ENCODE measurements around the gene SF1. TPM values are rescaled to one million over a fixed set of nuclear protein-coding genes. Genes with fewer than 3 reads are reported as not detected.

The SF1 gene
- total and polyA plus RNA-seq, 4 experiments from 2014 or later = 48.3 to 832 (median 481) TPM

GRCh38 chr11:64758330-64759079 lies 19.8 kb downstream of the SF1 start:
- intact Hi-C loops (cut with micrococcal nuclease) = no loop called here
- ChIA-PET CTCF (ENCODE audit: partially characterized antibody) (interaction anchor here (2.3 to 7.6 kb wide), 2 partner anchors 9 to 14 kb away, joined by 7 to 135 read pairs; partner anchors contain the start of gene RASGRP2), POLR2A (ENCODE audit: partially characterized antibody) (interaction anchor here (1.1 to 33.1 kb wide), 4 partner anchors 9 to 52 kb away, joined by 3 to 1500 read pairs (median 949); partner anchors contain the start of genes MEN1, PYGM, RASGRP2 and SF1)
- H3K27me3 Mint-ChIP-seq = no peaks in the 10 kb centered on the region
- peak overlapping the region in 2 of 7 donors; percentile 46 to 91 for H3K27ac Mint-ChIP-seq
- Histone ChIP-seq H3K9me3 (ENCODE audit: control insufficient read depth in 1 of 2, low read length in 2 of 2) (no peaks in the 10 kb centered on the region), H3K27ac (ENCODE audit: low read depth, low read length) (no peak overlapping the region), H3K36me3 (ENCODE audit: insufficient read depth, low read length) (peaks cover 13% of the 10 kb centered on the region), H3K4me1 (ENCODE audit: insufficient read depth, low read length) (peaks cover 42% of the 10 kb centered on the region), H3K4me3 (ENCODE audit: low read length in 2 of 2) (no peak overlapping the region), H3K27me3 (ENCODE audit: insufficient read depth, low read length) (no peaks in the 10 kb centered on the region)
- peaks cover 0 to 19% (median 0%) of the 10 kb centered on the region in 8 donors for H3K9me3 Mint-ChIP-seq
- peaks cover 16 to 24% of the 10 kb centered on the region in 2 donors for H3K36me3 Mint-ChIP-seq
- no peak overlapping the region for H3K4me3 Mint-ChIP-seq
- DNase-seq = peak in 1 of 5 donors; percentile 25
- peaks cover 26 to 56% (median 38%) of the 10 kb centered on the region in 4 donors for H3K4me1 Mint-ChIP-seq

- Mint-ChIP-seq H3K36me3 (peaks cover 11 to 22% of the 10 kb centered on the region in 2 donors), H3K27me3 (no peaks in the 10 kb centered on the region), H3K27ac (peak overlapping the region in 4 of 7 donors; percentile 32 to 72 (median 52)), H3K9me3 (peaks cover 0 to 15% (median 0%) of the 10 kb centered on the region in 8 donors), H3K4me3 (no peak overlapping the region), H3K4me1 (peaks cover 22 to 51% (median 31%) of the 10 kb centered on the region in 4 donors)
- POLR2A ChIA-PET (ENCODE audit: partially characterized antibody) = interaction anchor here (26.2 to 33.1 kb wide), 2 partner anchors 10 to 12 kb away, joined by 1500 read pairs; partner anchors contain the start of genes PYGM, RASGRP2 and SF1
- H3K36me3 ChIP-seq (ENCODE audit: insufficient read depth, low read length) = peaks cover 6% of the 10 kb centered on the region
- CTCF ChIA-PET (ENCODE audit: partially characterized antibody) = interaction anchor here (1.3 to 2.3 kb wide), 3 partner anchors 10 to 13 kb away, joined by 3 to 7 read pairs (median 3); no protein-coding TSS in a partner anchor
- DNase-seq = peak in 1 of 5 donors; percentile 31
- H3K27ac ChIP-seq (ENCODE audit: low read depth, low read length) = no peak overlapping the region
- intact Hi-C loops (cut with micrococcal nuclease) = no loop called here
- H3K27me3 ChIP-seq (ENCODE audit: insufficient read depth, low read length) = no peaks in the 10 kb centered on the region
- H3K9me3 ChIP-seq (ENCODE audit: control insufficient read depth in 1 of 2, low read length in 2 of 2) = no peaks in the 10 kb centered on the region
- peaks cover 35% of the 10 kb centered on the region for H3K4me1 ChIP-seq (ENCODE audit: insufficient read depth, low read length)
- H3K4me3 ChIP-seq (ENCODE audit: low read length in 2 of 2) = no peak overlapping the region
These were observed 20.6 kb downstream of the SF1 start for GRCh38 chr11:64757549-64758329.

GRCh38 chr11:64755681-64756361 lies 22.5 kb downstream of the SF1 start:
- H3K27me3 ChIP-seq (ENCODE audit: insufficient read depth, low read length) = no peaks in the 10 kb centered on the region
- Mint-ChIP-seq H3K27ac (peak overlapping the region in 3 of 7 donors; percentile 12 to 63 (median 38)), H3K4me3 (no peak overlapping the region), H3K4me1 (peaks cover 16 to 50% (median 21%) of the 10 kb centered on the region in 4 donors), H3K36me3 (peaks cover 13 to 24% of the 10 kb centered on the region in 2 donors), H3K27me3 (no peaks in the 10 kb centered on the region), H3K9me3 (peaks cover 0 to 7% (median 0%) of the 10 kb centered on the region in 8 donors)
- H3K4me1 ChIP-seq (ENCODE audit: insufficient read depth, low read length) = peaks cover 20% of the 10 kb centered on the region
- CTCF ChIA-PET (ENCODE audit: partially characterized antibody) = no interaction called here
- H3K9me3 ChIP-seq (ENCODE audit: control insufficient read depth in 1 of 2, low read length in 2 of 2) = no peaks in the 10 kb centered on the region
- POLR2A ChIA-PET (ENCODE audit: partially characterized antibody) = interaction anchor here (26.2 to 33.1 kb wide), 2 partner anchors 10 to 11 kb away, joined by 1500 read pairs; partner anchors contain the start of genes PYGM, RASGRP2 and SF1
- no peak overlapping the region for H3K4me3 ChIP-seq (ENCODE audit: low read length in 2 of 2)
- H3K27ac ChIP-seq (ENCODE audit: low read depth, low read length) = no peak overlapping the region
- H3K36me3 ChIP-seq (ENCODE audit: insufficient read depth, low read length) = no peaks in the 10 kb centered on the region
- intact Hi-C loops (cut with micrococcal nuclease) = no loop called here
- DNase-seq = peak in 1 of 5 donors; percentile 37

GRCh38 chr11:64754919-64755662 lies 23.3 kb downstream of the SF1 start:
- H3K4me1 Mint-ChIP-seq = peaks cover 16 to 50% (median 22%) of the 10 kb centered on the region in 4 donors
- peaks cover 16 to 29% of the 10 kb centered on the region in 2 donors for H3K36me3 Mint-ChIP-seq
- H3K9me3 Mint-ChIP-seq = peaks cover 0 to 7% (median 0%) of the 10 kb centered on the region in 8 donors
- H3K4me3 Mint-ChIP-seq = no peak overlapping the region
- CTCF ChIA-PET (ENCODE audit: partially characterized antibody) = no interaction called here
- H3K9me3 ChIP-seq (ENCODE audit: control insufficient read depth in 1 of 2, low read length in 2 of 2) = no peaks in the 10 kb centered on the region
- H3K36me3 ChIP-seq (ENCODE audit: insufficient read depth, low read length) = no peaks in the 10 kb centered on the region
- DNase-seq = peak in 1 of 5 donors; percentile 27
- peak overlapping the region in 1 of 7 donors; percentile 38 for H3K27ac Mint-ChIP-seq
- intact Hi-C loops (cut with micrococcal nuclease) = no loop called here
- no peaks in the 10 kb centered on the region for H3K27me3 ChIP-seq (ENCODE audit: insufficient read depth, low read length)
- peaks cover 13% of the 10 kb centered on the region for H3K4me1 ChIP-seq (ENCODE audit: insufficient read depth, low read length)
- H3K27ac ChIP-seq (ENCODE audit: low read depth, low read length) = no peak overlapping the region
- H3K27me3 Mint-ChIP-seq = no peaks in the 10 kb centered on the region
- POLR2A ChIA-PET (ENCODE audit: partially characterized antibody) = interaction anchor here (26.2 to 33.1 kb wide), 2 partner anchors 10 to 12 kb away, joined by 1500 read pairs; partner anchors contain the start of genes PYGM, RASGRP2 and SF1
- no peak overlapping the region for H3K4me3 ChIP-seq (ENCODE audit: low read length in 2 of 2)

GRCh38 chr11:64754124-64754918 lies 24.0 kb downstream of the SF1 start:
- Histone ChIP-seq H3K36me3 (ENCODE audit: insufficient read depth, low read length) (no peaks in the 10 kb centered on the region), H3K9me3 (ENCODE audit: control insufficient read depth in 1 of 2, low read length in 2 of 2) (no peaks in the 10 kb centered on the region), H3K4me1 (ENCODE audit: insufficient read depth, low read length) (peaks cover 6% of the 10 kb centered on the region), H3K27ac (ENCODE audit: low read depth, low read length) (no peak overlapping the region), H3K4me3 (ENCODE audit: low read length in 2 of 2) (no peak overlapping the region), H3K27me3 (ENCODE audit: insufficient read depth, low read length) (no peaks in the 10 kb centered on the region)
- Mint-ChIP-seq H3K4me3 (no peak overlapping the region), H3K36me3 (peaks cover 16 to 30% of the 10 kb centered on the region in 2 donors), H3K9me3 (peaks cover 0 to 7% (median 0%) of the 10 kb centered on the region in 8 donors), H3K27me3 (no peaks in the 10 kb centered on the region), H3K27ac (peak overlapping the region in 1 of 7 donors; percentile 9), H3K4me1 (peaks cover 17 to 43% (median 20%) of the 10 kb centered on the region in 4 donors)
- peak in 1 of 5 donors; percentile 31 for DNase-seq
- intact Hi-C loops (cut with micrococcal nuclease) = no loop called here
- CTCF ChIA-PET (ENCODE audit: partially characterized antibody) = interaction anchor here (2.7 kb wide), 1 partner anchor 11 kb away, joined by 10 read pairs; the partner anchor contains the start of gene RASGRP2
- POLR2A ChIA-PET (ENCODE audit: partially characterized antibody) = interaction anchor here (26.2 to 33.1 kb wide), 2 partner anchors 9 to 13 kb away, joined by 1500 read pairs; partner anchors contain the start of genes PYGM, RASGRP2 and SF1
